Superior temporal gyrus (tissue), 1 donor: Measurements from ENCODE around the gene SNX15.
"Not testable (repeated sequence)": the region's sequence is repeated elsewhere in the genome, so short reads cannot be mapped to it uniquely, and the experiment has no call there.

Experiments used
- DNase-seq: peaks from one replicate; pipeline ENCODE4 v3.0.0-alpha.2; 2016; ENCODE audit errors: extremely low spot score

SNX15 gene

GRCh38 chr11:65016705-65017104 is 10.5 kb upstream of the SNX15 start:
- no peak for DNase-seq

DNA sequence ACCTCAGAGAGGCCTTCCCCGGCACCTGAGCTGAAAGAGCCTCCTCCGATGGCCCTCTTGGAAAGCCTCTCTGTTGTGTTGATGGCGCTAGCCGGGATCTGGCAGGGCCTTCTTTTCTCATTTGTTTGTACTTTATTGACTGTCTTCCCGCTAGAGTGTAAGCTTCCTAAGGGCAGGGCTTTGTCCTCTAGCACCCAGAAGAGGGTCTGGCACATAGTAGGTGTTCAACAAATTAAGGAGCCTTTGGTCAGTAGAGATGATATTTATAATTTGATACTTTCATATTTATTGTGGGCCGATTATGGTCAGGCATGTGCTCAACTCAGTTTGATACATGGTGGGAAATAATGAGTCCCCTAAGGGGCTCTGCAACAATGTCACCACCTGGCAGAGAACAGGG is 9.3 kb upstream of the SNX15 start:
- DNase-seq: no peak

GRCh38 chr11:65019824-65020223 is 7.4 kb upstream of the SNX15 start:
- DNase-seq: no peak

DNA sequence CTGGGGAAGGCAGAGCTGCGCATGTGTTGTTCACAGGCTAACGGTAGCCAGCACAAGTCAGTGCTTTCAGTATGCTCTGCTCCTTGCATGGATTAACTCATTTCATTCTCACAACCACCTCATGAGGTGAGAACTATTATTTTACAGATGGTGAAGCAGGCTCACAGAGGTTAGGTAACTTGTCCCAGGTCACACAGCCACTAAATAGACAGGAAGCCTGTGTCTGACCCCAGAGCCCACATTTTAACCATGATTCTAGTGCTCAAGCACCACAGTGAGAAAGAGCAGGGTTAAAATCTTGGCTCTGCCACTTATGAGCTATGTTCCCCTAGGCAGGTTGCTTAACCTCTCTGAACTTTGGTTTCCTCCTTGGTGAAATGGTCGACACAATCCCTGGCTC is 6.2 kb upstream of the SNX15 start:
- no peak for DNase-seq

- no peak for DNase-seq
Measured at GRCh38 chr11:65021509-65021908, 5.7 kb upstream of the SNX15 start.

DNA sequence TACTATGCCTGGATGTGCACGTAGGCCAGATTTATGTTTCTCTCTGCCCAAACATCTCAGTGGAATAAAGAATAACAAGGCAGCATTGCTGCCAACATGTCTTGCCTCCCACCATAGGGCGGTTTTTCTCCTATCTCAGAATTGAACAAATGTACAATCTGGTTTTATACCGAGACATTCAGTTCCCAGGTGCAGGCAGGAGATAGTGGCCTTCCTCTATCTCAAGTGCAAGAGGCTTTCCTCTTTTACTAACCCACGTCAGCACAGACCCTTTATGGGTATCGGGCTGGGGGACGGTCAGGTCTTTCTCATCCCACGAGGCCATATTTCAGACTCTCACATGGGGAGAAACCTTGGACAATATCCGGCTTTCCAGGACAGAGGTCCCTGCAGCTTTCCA is 3.7 kb upstream of the SNX15 start:
- not testable (repeated sequence) for DNase-seq

DNA sequence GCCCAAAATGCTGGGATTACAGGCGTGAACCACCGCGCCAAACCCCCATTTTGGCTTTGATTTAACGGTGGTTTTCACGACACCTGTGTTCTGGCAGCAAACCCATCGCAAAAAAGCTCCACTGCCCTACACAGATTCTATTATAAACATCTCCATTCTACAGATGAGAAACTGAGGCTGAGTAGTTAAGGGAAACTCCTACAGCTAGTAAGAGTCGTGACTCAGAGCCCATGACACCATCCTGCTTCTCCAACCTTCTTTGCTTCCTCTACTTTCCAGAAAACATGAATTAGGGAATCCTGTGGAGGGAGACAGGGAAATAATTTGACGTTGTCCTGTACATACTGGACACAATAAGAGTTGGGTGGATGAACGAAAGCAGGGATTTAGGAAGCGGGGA is 429 bp upstream of the SNX15 start:
- DNase-seq: no peak

- DNase-seq: no peak
Measured at GRCh38 chr11:65032216-65032615, 5.0 kb downstream of the SNX15 start.

- DNase-seq: no peak
Measured at GRCh38 chr11:65034423-65034822, 7.2 kb downstream of the SNX15 start.

DNA sequence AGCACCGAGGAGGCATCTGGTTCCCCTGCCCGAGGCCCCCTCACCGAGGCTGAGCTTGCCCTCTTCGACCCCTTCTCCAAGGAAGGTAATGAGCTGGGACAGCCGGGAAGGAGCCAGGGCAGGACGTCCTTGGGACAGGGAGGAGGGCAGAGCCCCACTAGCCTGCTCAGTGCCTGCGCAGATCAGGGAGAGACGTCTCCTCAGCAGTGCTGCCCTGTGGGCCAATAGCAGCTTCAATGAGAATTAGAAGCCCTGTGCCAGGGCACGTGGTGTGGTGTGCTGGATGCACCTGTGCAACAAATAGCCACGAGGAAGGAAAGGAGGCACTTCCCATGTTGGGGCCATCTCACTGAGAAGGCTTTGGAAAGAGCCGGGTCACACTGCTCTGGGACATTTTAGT is 8.3 kb downstream of the SNX15 start:
- DNase-seq: no peak

DNA sequence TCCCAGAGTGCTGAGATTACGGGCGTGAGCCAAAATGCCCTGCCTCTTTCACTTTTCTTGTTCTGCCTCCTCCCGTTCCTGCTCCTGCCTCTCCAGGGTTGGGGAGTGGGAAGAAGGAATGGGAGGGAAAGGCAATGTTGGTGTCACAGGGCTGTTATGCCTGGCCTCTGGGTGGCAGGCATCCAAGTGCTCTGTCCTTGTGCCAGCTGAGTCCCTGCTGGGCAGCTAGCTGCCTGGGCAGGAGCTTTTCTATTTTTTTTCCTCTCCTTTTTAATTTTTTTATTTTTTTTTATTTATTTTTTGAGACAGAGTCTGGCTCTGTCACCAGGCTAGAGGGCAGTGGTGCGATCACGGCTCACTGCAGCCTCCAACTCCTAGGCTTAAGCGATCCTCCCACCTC is 9.7 kb downstream of the SNX15 start:
- DNase-seq: peak; percentile 76

DNA sequence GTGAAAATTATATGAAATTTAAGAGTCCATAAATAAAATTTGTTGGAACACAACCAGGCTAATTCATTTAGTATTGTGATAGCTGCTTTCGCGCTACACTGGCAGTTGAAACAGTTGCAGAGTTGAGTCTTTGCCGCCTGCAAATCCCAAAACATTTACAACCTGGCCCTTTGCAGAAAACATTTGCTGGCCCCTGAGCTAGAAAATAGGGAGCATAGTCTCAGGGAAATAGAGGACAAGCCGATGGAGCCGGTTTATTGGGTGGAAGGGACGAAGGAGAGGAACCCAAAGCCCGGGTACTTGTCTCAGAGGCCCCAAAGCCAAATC is 13.2 kb downstream of the SNX15 start:
- no peak for DNase-seq

GRCh38 chr11:65040847-65041622 is 13.8 kb downstream of the SNX15 start, which contains the start of gene SAC3D1:
SAC3D1 (plus strand) TSS chr11:65041210; CDS start chr11:65041293, 83 bp downstream.
- DNase-seq: peak; percentile 92

DNA sequence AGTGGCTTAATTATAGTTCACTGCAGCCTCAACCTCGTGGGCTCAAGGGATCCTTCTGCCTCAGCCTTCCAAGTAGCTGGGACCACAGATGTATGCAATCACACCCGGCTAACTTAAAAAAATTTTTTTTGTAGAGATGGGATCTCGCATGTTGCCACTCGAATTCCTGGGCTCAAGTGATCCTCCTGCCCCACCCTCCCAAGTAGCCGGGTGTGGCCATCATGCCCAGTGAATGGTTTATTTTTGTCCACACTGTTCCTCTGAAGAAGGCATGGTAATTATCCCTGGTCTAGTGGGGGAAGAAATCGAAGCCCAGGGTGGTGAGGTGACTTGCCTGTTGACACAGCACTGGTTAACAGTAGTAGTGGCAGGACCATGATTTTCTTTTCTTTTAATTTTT is 15.7 kb downstream of the SNX15 start:
- no peak for DNase-seq

DNA sequence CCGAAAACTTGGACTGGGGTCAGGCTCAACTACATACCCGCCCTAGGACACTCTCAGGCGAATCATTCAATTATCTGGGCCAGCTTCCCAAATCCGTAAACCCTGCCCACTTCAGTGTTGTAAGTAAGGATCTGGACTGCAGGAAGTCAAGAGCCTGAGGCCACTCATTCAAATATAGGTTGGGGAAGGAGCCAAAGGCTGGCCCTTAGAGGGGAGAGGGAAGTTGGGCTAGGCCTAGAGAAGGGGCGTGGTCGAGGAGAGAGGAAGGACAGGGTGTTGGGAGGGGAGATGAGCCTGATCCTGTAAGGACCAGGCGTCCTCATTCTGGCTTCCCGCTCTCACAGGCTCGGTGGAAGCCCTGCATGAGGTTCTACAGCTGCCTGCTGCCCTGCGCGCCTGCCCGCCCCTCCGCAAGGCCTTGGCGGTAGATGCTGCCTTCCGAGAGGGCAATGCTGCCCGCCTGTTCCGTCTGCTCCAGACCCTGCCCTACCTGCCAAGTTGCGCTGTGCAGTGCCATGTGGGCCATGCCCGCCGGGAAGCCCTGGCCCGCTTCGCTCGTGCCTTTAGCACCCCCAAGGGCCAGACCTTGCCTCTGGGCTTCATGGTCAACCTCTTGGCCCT is 16.8 kb downstream of the SNX15 start:
- DNase-seq: no peak

GRCh38 chr11:65045061-65045460 is 17.8 kb downstream of the SNX15 start:
- DNase-seq: no peak

DNA sequence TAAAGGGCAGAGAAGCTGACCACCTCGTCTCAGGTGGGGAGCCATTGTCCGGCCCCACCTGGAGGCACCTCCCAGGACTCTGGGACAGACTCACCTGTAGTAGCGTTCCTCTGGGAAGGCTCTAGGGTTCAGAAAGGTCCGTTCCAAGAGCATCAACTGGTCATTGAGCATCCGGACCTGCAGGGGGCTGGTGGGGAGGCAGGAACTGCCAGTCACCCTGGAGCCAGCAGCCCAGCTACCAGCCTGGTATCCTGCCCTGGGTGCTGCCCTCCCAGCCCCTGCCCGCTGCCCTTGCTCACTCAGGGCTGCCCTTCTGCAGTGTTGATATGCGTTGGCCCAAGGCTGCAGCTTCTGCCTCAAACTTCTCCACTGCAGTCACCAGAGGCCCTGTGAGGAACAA is 18.5 kb downstream of the SNX15 start:
- DNase-seq: no peak

DNA sequence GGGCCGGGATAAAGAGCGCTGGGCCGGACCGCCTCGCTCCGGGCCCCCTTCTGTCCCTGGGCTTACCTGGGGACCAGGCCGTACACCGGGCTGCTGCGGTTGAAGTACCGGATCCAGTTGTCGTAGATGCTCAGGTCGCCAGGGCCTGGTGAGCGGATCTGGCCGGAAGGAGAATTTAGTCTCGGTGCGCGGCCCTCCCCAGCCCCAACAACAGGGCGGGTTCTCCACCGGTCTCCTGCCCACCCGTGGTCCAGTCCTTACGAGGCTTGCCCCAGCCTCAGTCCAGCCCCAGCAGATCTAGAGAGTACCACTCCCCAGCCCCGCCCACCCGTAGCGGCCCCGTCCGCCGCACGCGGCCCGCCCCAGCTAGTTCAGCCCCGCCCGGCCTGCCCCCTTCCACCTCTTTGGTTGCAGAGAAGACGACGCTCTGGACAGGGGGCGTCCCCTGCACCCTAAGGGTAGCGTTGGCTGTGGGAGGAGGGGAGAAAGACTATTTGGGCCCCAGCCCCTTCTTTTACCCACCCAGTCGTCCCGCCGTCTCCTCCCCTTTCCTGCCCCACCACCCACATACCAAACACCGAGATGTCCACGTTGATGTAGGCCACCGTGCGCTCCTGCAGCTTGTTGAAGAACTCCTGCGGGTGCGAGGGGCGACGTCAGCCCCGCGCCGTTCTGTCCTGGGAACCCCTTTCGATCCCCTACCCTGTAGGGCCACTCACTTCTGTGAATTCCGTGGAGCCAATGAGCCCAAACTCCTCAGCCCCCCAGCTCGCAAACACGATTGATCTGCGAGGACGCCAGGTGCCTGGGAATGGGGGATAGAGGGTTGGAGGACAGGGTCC is 20.6 kb downstream of the SNX15 start:
- DNase-seq: no peak

DNA sequence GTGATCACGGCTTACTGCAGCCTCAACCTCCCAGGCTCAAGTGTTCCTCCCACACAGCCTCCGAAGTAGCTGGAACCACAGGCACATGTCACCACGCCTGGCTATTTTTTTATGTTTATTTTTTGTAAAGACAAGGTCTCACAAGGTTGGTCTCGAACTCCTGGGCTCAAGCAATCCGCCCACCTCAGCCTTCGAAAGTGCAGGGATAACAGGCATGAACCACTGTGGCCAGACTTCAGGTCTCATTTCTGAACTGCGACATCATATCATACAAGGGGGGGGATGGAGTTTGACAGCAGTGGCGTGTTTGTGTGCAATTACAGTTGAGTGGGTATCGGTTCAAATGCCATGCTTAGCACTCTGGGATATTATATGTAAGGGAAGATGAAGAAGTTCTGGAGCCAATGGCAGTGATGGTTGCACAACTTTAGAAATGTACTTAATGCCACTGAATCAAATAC is 24.2 kb downstream of the SNX15 start:
- DNase-seq: no peak

- DNase-seq: no peak
Measured at GRCh38 chr11:65053827-65054508, 26.7 kb downstream of the SNX15 start.

GRCh38 chr11:65055538-65055937 is 28.3 kb downstream of the SNX15 start:
- DNase-seq: no peak

GRCh38 chr11:65056999-65057398 is 29.8 kb downstream of the SNX15 start:
- no peak for DNase-seq
